ENCODE data around the gene SPATS2L.

DNA sequence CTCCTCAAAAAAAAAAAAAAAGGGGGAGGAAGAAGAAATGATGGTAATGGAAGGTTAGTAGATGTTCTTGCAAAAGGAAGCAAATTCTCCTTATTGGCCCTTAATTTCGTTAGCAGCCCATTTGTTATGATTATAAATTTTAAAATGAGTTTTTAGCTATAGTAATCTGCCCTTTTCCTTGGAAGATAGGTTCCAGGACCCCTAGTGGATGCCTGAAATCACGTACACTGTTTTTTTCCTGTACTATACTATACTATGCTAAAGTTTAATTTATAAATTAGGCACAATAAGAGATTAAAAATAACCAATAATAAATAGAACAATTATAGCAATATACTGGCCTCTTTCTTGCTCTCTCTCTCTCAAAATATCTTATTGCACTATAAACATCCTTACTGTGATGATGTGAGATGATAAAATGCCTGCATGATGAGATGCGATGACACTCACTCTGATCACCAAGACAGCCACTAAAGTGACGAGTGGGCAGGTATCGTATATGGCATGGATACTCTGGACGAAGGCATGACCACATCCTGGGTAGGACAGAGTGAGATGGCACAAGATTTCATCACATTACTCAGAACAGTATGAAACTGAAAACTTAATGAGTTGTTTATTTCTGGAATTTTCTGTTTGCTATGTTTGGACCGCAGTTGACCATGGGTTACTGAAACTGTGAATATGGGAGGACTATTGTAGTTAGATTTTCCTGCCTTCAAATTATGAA is 116.2 kb downstream of the SPATS2L start:
- TF ChIP-seq POLR2A (IDR thresholded peaks at IDR 0.05; ENCODE audit: low read depth, low read length) (no peak), POLR2AphosphoS5 (IDR thresholded peaks at IDR 0.05; ENCODE audit: low read depth, low read length) (no peak), TAF1 (IDR thresholded peaks at IDR 0.05; ENCODE audit: borderline replicate concordance, low read depth, low read length) (no peak)

All from GM12892 (cell line).